ENCODE measurements around the gene WASHC2A.
"Not testable (repeated sequence)": the region's sequence is repeated elsewhere in the genome, so short reads cannot be mapped to it uniquely, and the experiment has no call there.

WASHC2A gene

DNA sequence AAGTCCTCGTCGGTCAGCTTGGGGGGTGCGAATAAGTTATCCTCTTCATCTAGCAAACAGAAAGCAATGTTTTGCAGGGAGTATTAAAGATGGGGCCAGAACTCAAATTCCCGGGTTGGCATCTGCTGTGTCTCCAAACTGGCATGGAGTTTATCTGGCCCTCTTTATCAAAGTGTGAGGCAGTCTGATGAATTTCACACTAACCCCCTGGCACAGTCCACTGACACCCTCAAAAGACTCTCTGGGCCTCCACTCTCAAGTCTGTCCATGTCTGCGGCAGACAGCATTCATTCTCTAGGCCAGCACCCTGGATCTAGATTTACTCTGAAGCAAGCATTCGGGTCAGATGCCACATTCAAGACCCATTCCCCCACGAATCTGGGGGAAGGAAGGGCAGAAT is 6.2 kb upstream of the WASHC2A start:
- DNase-seq (ENCODE audit: low read depth), result not testable (repeated sequence)

DNA sequence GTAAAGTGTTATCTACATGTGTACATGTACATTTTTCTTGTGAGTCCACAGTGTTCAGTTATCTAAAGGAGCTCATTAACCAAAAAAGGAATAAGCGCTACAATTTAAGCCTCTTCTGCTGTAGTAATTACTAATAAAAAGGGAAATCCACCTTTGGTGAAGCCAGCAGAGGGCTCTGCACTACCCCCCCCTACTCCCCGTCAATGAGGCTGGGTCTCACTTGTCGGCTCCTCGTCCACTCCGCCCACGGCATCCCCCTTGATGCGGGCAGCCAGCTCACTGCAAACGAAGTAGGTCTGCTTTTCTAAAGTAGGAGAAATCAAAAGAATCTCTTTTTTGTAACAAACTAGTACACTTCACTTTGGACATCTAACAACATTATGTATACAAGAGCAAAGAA is 4.7 kb upstream of the WASHC2A start:
- no peak for DNase-seq (ENCODE audit: low read depth)

DNA sequence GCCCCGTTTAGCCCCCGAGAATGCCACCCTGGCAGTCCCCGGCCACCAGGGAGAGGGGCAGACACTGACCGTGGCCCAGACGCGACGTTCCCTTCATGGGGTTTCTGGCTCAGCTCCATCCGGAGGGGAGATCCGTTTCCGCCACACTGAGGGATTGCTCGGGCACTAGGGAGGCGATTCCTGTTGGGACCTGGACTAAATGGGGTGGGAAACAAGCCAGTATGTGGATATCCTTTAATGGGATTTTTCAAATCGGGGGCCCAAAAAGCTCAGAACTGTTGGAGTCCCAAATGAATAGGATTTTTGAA is 552 bp downstream of the WASHC2A start:
- DNase-seq (ENCODE audit: low read depth), result not testable (repeated sequence)

DNA sequence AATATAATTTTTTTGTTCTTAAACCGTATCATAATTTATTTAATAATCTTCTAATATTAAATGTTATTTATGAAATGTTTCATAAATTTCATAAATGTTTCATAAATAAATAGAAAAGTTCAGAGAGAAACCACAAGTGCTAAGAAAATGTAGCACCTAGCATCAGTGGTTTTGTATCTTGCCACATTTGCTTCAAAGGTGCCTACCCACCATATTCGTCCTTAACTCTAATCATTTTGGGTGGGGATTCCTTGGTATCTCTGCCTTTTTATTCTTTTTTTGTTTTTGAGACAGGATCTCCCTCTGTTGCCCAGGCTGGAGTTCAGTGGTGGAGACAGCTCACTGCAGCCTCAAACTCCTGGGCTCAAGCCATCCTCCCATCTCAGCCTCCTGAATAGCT is 7.4 kb downstream of the WASHC2A start:
- not testable (repeated sequence) for DNase-seq (ENCODE audit: low read depth)

DNA sequence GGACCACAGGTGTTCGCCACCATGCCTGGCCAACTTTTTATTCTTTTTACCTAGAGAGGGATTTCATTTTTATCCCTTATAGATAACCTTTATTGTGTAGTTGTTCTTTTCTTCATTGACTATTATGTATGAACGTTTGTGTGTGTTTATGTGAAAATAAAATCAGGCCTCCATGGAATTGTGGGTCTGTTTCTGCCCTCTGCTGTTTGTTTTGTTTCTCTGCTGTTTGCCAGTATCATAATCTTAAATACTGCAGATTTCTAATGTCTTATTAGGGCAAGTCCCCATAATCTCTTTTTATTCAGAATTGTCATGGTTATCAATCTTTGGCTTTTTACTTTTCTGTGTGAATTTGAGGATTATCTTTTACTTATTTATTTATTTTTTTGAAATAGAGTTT is 7.8 kb downstream of the WASHC2A start:
- DNase-seq (ENCODE audit: low read depth), result not testable (repeated sequence)

DNA sequence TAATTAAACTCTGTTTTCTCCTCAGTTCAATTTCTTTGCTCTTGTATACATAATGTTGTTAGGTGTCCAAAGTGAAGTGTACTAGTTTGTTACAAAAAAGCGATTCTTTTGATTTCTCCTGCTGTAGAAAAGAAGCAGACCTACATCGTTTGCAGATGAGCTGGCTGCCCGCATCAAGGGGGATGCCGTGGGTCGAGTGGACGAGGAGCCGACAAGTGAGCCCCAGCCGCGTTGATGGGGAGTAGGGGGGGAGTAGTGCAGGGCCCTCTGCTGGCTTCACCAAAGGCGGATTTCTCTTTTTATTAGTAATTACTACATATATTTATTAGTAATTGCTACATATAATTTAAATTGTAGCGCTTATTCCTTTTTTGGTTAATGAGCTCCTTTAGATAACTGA is 23.6 kb downstream of the WASHC2A start:
- not testable (repeated sequence) for DNase-seq (ENCODE audit: low read depth)

DNA sequence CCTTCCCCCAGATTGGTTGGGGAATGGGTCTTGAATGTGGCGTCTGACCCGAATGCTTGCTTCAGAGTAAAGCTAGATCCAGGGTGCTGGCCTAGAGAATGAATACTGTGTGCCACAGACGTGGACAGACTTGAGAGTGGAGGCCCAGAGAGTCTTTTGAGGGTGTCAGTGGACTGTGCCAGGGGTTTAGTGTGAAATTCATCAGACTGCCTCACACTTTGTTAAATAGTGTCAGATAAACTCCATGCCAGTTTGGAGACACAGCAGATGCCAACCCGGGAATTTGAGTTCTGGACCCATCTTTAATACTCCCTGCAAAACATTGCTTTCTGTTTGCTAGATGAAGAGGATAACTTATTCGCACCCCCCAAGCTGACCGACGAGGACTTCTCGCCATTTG is 25.2 kb downstream of the WASHC2A start:
- DNase-seq (ENCODE audit: low read depth), result not testable (repeated sequence)

- not testable (repeated sequence) for DNase-seq (ENCODE audit: low read depth)
These were observed 26.9 kb downstream of the WASHC2A start for GRCh38 chr10:50094630-50095029.

DNA sequence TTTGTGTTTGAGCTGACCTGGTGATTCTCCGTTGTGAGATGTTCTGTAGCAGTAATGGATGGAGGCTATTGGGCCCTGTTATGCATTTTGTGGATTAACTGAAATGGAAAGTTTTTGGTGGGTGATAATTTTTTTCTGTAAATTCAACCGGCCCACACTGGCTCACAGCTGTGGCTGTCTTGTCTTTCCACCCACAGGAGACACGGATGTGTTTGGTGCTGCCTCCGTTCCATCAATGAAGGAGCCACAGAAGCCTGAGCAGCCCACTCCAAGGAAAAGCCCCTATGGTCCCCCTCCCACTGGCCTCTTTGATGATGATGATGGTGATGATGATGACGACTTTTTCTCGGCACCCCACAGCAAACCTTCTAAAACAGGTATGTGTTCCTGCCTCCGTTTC is 27.6 kb downstream of the WASHC2A start:
- DNase-seq (ENCODE audit: low read depth), result not testable (repeated sequence)

GRCh38 chr10:50096722-50097121 is 29.0 kb downstream of the WASHC2A start:
- DNase-seq (ENCODE audit: low read depth), result not testable (repeated sequence)

GRCh38 chr10:50098645-50099044 is 30.9 kb downstream of the WASHC2A start:
- not testable (repeated sequence) for DNase-seq (ENCODE audit: low read depth)

DNA sequence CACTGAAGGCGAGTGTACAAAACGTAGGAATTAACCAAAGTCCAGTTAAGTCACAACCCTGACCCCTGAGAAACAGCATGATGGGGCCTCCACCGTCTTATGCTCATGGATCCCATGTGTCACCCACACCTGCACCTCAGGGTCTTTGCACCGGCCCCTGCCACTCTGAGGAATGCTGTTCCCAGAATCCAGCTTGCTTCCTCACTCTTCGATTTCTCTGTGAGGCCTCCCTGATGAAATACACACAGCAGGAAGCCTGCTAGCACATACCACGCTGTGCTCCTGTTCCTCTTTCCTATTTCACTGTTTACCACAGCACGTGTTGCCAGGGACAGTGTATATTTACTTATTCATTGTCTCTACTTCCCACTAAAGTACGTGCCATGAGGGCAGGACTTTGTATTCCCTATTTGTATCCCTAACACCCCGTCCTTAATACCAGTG is 33.4 kb downstream of the WASHC2A start:
- DNase-seq (ENCODE audit: low read depth), result not testable (repeated sequence)

DNA sequence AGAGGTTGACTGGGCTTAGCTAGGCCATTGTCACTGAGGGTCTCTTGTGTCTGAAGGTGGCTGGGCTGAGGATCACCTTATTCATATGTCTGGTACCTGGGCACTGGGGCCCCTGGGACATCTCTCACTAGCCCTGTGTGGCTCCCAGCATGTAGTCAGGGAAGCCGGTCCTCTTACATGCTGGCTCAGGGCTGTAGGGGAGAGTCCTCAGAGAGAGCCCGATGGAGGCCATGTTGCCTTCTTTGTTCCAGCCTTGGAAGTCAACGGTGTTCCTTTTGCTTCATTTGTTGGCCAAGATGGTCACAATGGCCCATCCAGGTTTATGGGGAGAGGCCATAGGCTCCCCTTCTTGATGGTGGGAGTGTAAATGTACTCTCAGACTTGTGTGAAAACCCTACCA is 34.0 kb downstream of the WASHC2A start:
- not testable (repeated sequence) for DNase-seq (ENCODE audit: low read depth)

- not testable (repeated sequence) for DNase-seq (ENCODE audit: low read depth)
These were observed 34.5 kb downstream of the WASHC2A start for GRCh38 chr10:50102267-50102666.

GRCh38 chr10:50108999-50109698 is 41.4 kb downstream of the WASHC2A start:
- not testable (repeated sequence) for DNase-seq (ENCODE audit: low read depth)

- DNase-seq (ENCODE audit: low read depth), result not testable (repeated sequence)
These were observed 44.8 kb downstream of the WASHC2A start for GRCh38 chr10:50112419-50113112.

- DNase-seq (ENCODE audit: low read depth), result not testable (repeated sequence)
These were observed 59.0 kb downstream of the WASHC2A start for GRCh38 chr10:50126765-50127164.

DNA sequence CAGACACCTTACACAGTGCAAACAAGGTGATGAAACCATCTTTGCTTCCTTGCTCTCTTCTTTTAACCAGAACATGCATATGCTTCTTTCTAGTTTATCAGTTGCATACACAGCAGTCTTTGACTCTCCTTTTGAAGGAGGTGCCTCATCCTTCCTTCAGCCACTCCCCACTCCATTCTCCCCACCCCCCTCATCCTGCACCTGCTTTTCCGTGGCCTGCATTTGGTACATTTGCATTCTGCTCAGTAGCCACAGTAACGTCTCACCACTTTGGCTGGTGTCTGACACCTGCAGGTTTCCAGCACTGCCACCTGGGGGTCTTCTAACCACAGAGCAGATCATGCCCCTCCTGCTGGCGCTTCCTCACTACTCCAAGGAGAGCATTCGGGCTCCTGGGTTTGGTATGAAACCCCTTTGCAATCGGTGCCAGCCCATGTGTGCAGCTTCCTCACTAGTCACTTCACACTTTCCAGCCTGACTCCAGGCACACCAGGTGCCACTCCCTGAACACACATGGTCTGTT is 60.1 kb downstream of the WASHC2A start:
- not testable (repeated sequence) for DNase-seq (ENCODE audit: low read depth)

DNA sequence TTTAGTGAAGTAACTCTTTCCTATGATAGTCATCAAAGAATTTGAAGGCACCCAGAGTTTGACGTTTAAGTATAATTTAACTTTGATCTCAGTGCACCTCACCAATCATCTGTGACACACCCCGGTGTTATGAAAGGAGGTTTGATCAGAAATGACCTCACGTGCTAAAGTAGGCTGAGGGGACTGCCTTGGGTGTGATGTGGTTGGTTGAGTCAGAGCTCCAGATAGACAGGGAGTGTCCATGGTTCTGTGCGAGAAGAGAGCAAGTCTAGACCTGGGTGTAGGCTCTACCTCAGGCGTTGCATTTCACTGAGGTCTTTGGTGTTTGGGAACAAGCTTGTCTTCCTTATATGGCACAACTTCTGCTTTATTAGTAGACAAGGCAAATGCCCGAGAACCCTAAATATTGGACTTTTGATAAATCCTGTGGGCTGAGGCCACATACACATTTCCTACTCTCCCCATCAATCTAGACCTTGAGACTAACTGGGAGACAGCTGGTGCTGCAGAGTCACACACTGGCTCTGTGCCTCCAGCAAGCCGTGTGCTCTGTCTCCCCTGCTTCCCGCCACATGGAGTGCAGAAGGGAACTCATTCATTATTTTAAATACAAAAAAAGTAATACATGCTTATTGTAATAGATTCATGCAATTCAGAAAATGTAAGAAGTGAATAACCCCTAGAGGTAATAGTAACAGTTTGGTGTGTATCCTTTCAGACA is 63.7 kb downstream of the WASHC2A start:
- not testable (repeated sequence) for DNase-seq (ENCODE audit: low read depth)

DNA sequence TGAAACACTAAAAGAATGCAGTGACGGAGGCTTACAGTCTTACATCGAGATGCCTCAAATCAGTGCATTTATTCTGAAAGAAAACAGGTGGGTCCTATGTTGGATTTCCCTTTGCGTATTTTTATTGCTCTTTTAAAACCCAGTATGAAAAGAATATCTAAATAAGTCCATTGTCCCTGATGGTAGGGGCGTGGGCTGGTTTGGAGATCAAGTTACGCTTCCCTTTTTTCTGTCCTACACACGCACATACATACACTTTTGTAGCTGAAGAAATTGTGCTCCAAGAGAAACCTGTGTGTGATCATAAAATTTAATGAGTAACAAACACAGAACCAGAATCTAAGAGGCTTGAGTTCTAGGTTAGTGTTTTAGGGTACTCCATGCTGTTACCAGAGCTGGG is 64.6 kb downstream of the WASHC2A start:
- DNase-seq (ENCODE audit: low read depth), result not testable (repeated sequence)

- DNase-seq (ENCODE audit: low read depth), result not testable (repeated sequence)
These were observed 65.1 kb downstream of the WASHC2A start for GRCh38 chr10:50132841-50133240.

DNA sequence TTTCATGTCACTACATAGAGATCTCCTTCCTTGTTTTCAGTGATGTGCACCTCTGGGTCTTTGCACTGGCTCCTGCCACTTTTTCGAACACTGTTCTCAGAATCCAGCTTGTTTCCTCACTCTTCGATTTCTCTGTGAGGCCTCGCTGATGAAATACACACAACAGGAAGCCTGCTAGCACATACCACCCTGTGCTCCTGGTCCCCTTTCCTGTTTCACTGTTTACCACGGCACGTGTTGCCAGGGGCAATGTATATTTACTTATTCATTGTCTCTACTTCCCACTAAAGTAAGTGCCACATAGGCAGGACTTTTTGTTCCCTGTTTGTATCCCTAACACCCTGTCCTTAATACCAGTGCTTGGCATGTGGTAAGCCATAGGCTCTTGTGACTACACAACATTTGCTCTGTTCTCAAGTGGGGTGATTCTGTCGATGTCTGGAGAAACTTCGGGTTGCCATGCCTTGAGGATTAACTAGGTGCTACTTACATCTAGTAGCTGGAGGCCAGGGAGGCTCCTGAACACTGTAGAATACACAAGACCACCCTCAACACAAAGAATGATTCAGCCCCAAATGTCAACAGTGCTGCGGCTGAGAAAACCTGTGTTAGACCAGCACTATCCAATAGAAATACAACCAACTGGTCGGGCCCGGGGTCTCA is 75.9 kb downstream of the WASHC2A start:
- DNase-seq (ENCODE audit: low read depth), result not testable (repeated sequence)

Data from stimulated activated CD4-positive, alpha-beta T cell treated with anti-CD3 and anti-CD28 coated beads, Interleukin-2, amount 100 ng/mL, for 4 hours (primary cell).